ENCODE results near the gene CCDC126.
A peak's percentile ranks its signal among the peaks of the same experiment; 100 is the strongest.
"Not testable (repeated sequence)": the region's sequence is repeated elsewhere in the genome, so short reads cannot be mapped to it uniquely, and the experiment has no call there.

The CCDC126 gene

GRCh38 chr7:23597094-23598091, at the start of gene CCDC126:
Gene CCDC126, plus strand, starts transcription at chr7:23597382. Its CDS starts 13,934 bp downstream, at chr7:23611316.
- DNase-seq: peak; percentile 87

- DNase-seq: no peak
Observed at GRCh38 chr7:23547662-23548061, 49.5 kb upstream of the CCDC126 start.

DNA sequence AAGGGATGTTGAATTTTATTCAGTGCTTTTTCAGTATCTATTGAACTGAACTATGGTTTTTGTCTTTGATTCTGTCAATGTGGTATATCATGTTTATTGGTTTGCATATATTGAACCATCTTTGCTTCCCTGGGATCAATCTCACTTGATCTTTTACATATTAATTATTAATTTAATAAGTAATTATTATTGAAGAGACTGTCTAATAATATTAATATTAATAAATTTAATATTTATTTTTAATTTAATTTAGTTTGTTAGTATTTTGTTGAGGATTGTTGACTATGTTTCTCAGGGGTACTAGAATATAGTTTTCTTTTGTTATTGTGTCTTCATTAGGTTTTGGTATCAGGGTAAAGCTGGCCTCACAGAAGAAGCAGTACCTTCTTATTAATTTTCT, 38.9 kb upstream of the CCDC126 start:
- no peak for DNase-seq

GRCh38 chr7:23570592-23571200, 26.5 kb upstream of the CCDC126 start:
- DNase-seq: peak; percentile 35

- DNase-seq: not testable (repeated sequence)
Observed at GRCh38 chr7:23581975-23582374, 15.2 kb upstream of the CCDC126 start.

DNA sequence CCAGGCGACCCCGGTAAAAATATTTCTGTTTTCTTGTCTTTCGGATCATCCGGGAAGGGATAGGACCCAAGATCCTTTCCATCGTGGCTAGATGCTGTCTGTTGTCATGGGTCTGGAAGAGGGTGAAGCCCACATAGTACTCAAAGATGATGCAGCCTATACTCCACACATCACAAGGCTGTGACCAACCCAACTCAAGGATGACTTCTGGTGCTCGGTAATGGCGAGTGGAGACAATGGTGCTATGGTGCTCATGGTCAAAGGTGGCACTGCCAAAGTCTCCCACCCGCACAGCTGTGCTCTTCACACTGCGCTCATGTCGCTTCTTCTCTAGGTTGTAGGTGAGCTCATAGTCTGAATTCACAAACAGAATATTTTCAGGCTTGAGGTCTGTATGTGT, 11.9 kb upstream of the CCDC126 start:
- not testable (repeated sequence) for DNase-seq

DNA sequence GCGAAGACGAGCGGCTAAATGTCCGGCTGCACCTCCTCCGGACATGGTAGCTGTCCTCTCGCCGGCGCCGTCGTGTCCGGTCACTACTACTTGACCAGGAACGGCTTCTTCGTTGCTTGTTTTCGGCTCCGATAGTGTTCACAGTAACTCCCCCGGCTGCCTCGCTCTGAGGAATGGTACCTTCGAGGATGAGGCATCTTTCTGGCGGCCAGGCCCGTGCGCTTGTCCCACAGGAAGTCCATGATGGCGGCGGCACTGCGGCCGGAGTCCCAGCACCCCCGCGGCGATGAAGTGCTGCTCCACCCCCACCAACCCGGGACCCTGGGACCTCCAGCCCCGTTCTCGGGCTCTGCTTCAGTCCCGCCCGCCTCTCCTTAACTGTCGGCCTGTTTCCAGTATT, 11.0 kb upstream of the CCDC126 start:
- no peak for DNase-seq

DNA sequence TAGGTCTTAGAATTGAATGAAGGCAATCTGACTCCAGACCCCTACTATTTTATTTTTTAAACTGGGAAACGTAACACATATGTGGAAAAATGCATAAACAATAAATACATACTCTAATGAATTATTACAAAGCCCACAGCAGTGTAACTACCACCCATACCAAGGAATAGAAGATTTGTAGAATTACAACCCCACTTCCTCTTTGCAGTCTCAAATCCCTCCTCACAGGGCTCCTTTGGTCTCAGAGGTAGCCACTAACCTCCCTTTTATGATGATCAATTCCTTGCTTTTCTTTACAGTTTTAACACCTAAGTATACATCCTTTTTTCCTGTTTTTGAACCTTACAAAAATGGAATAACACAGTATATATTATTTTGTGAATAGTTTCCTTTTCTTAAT, 6.7 kb upstream of the CCDC126 start:
- DNase-seq: no peak

DNA sequence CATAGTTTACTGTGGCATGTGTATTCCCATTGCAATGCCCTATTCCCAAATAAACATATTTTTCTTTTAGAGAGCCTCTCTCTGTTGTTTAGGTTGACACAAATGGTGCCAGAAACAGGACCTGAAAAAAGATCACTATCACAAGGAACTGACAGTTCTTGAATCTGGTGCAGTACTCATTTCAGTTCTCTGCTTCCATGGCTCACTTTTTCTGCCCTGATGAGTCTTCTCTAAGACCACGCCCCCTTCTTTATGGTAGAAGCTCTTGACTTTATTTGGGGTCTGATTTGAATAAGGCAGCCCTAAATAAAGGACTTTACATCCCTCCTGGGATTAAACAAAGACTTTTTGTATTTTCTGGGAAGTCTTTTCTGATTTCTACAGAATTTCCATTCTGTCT, 3.5 kb upstream of the CCDC126 start:
- DNase-seq: no peak

GRCh38 chr7:23594879-23595604, 2.1 kb upstream of the CCDC126 start:
- DNase-seq: no peak

GRCh38 chr7:23598296-23598695, 1.1 kb downstream of the CCDC126 start:
- no peak for DNase-seq

DNA sequence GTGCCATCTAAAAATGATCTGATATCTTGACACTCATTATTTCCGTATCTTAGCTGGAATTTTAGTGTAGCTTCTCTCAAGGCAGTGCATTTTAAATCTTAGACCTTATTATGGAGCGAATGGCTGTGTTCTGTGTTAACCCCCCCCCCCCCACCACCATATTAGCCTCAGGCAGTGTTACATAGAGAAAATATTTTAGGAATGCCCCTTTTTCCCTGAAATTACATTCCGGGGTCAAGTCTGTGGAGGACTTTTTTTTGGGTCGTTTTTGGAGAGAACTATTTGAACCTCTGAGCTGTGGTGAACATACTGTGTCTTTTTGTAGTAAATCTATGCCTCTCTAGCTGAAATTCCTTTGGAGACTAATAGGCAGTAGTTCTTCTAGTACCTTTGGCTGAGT, 3.1 kb downstream of the CCDC126 start:
- no peak for DNase-seq

- no peak for DNase-seq
Observed at GRCh38 chr7:23603632-23604295, 6.6 kb downstream of the CCDC126 start.

- no peak for DNase-seq
Observed at GRCh38 chr7:23604296-23604640, 7.1 kb downstream of the CCDC126 start.

DNA sequence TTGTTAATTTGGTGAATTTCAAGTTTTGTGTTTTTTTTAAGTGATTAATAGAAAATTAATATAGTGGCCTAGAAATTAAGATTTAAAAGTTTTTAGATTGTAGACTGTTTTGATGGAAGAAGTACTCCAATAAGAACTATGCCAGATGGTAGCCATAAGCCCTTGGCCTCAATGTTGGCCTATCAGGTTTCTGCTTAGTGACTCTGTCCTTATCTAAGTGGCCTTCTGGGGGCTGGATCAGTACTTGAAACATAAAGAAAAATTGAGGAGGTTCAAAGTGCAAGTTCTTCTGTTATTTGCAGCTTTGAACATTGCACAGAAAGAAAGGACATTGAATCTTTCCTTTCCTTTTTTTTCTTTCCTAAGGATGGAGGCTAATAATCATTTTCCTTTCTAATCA, 9.9 kb downstream of the CCDC126 start:
- peak; percentile 49 for DNase-seq

DNA sequence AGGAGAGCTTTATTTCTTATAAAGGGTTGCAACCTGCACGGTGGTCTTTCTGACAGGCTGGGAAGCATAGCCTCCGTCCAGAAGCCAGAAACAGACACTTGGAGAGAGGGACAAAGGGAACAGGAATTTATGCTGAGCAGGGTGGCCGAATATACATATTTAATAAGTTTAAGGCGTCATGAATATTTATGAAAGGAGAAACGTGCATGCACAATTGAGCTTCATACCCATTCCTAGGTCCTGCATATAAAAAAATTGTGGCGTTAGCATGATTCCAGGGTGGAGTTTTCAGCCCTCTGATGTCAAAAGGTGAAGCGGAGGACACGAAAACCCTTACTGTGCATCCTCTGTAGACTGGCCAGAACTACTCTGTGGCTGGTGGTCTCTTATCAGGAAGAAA, 10.7 kb downstream of the CCDC126 start:
- no peak for DNase-seq

DNA sequence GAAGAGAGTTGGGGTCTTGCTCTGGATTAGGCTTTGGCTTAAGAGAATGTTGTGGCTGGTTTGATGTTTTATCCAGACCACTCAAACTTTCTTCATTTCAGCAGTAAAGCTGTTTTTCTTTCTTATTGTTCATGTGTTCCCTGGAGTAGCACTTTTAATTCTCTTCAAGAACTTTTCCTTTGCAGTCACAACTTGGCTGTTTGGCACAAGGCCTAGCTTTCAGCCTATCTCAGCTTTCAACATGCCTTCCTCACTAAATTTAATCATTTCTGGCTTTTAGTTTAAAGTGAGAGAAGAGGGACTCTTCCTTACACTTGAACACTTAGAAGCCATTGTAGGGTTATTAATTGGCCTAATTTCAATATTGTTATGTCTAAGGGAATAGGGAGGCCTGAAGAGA, 18.1 kb downstream of the CCDC126 start:
- DNase-seq: no peak

GRCh38 chr7:23616593-23616992, 19.4 kb downstream of the CCDC126 start:
- no peak for DNase-seq

DNA sequence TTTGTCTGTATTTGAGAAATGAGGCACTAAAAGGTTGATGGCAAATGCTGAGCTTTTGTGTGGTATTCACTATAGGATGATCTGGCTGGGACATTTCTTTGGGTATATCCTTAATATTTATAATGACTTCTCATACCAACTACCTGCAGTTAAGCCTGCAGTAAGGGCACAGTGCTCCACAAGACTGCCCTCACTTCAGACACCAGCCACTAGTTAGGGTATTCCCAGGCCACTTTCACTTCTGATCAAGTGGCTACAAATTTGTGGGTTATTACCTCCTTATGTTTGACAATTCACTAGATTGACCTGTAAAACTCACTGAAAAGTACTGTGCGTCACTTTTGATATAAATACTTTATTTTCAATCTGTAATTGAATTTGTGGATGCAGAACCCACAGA, 20.3 kb downstream of the CCDC126 start:
- no peak for DNase-seq

- no peak for DNase-seq
Observed at GRCh38 chr7:23618241-23618640, 21.1 kb downstream of the CCDC126 start.

DNA sequence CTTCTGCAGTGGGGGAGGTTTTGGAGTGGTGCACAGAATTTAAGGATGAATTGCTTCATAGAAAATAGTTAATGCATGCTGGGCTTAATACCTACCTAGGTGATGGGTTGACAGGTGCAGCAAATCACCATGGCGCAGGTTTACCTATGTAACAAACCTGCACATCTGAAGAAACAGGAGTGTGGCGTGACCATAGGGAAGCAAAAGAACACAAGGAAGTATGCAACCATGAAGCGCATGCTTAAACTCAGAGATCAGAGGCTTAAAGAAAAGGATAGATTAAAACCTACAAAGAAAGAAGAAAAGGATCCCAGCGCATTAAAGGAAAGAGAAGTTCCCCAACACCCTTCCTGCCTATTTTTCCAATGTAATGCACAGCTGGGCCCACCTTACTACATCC, 22.0 kb downstream of the CCDC126 start:
- DNase-seq: no peak

DNA sequence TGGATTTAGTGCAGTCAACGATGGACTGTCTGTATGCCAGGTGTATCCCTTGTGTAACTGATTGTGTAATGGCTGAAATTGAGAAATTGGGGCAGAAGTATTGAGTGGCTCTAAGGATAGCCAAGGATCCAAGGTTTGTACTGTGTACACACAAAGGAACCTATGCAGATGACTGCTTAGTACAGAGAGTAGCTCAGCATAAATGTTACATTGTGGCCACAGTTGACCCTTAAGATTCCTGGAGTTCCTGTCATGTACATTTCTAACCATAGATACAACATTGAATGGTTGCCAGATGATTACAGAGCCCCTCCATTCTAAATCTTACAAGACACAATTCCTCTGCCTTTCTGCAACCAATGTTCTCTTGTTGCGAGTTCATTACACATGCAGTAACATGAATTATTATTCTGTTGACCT, 25.3 kb downstream of the CCDC126 start:
- no peak for DNase-seq

- DNase-seq: no peak
Observed at GRCh38 chr7:23628370-23628769, 31.2 kb downstream of the CCDC126 start.

Measured in DMS 273 treated with DMSO at 0.1 percent for 48 hours (cell line).